ENCODE measurements around the gene GOPC. TPM values are rescaled to one million over a fixed set of nuclear protein-coding genes. Genes with fewer than 3 reads are reported as not detected.

The GOPC gene
- polyA plus RNA-seq, 1 donor from 2014 or later: 69.2 TPM

DNA sequence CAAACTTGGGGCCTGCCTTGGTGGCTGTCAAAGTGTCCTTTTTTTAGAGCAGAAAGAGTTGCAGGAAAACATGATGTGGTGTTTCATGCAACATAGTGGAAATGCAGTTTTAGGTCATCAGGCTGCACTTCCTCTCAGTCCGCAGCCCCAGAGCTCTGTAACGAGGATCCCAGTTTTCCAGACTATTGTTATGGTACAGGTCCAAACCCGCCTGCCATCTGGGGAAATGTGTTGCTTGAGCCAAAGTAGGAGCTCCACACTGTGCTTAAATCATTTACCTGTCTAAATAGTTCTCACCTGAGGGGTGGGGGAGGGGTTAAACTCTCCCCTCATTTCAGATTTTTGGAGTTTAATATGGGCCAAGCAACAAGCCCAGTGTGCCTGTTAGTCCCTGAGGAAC is 59.8 kb downstream of the GOPC start:
- Histone ChIP-seq H3K9me2 (ENCODE audit: insufficient read depth, low read length) (no peaks in the 10 kb centered on the region), H3K4me2 (ENCODE audit: low read length) (no peak overlapping the region), H3K79me2 (replicated peaks; ENCODE audit: insufficient read depth, low read length) (no peaks in the 10 kb centered on the region), H3K9me3 (ENCODE audit: low read length) (no peaks in the 10 kb centered on the region), H3K36me3 (ENCODE audit: insufficient read depth, low read length) (no peaks in the 10 kb centered on the region), H2AFZ (ENCODE audit: low read depth, low read length) (no peak overlapping the region), H4K20me1 (ENCODE audit: insufficient read depth) (no peaks in the 10 kb centered on the region), H3K27ac (ENCODE audit: low read length) (no peak overlapping the region), H3K9ac (ENCODE audit: low read length) (no peak overlapping the region), H3K27me3 (ENCODE audit: insufficient read depth, low read depth, low read length) (no peaks in the 10 kb centered on the region), H3K4me3 (ENCODE audit: low read length) (no peak overlapping the region), H3F3A (ENCODE audit: insufficient read depth, low read length, poor library complexity, severe bottlenecking) (no peaks in the 10 kb centered on the region)
- TF ChIP-seq, protein P1, sequence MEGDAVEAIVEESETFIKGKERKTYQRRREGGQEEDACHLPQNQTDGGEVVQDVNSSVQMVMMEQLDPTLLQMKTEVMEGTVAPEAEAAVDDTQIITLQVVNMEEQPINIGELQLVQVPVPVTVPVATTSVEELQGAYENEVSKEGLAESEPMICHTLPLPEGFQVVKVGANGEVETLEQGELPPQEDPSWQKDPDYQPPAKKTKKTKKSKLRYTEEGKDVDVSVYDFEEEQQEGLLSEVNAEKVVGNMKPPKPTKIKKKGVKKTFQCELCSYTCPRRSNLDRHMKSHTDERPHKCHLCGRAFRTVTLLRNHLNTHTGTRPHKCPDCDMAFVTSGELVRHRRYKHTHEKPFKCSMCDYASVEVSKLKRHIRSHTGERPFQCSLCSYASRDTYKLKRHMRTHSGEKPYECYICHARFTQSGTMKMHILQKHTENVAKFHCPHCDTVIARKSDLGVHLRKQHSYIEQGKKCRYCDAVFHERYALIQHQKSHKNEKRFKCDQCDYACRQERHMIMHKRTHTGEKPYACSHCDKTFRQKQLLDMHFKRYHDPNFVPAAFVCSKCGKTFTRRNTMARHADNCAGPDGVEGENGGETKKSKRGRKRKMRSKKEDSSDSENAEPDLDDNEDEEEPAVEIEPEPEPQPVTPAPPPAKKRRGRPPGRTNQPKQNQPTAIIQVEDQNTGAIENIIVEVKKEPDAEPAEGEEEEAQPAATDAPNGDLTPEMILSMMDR (IDR thresholded peaks at IDR 0.05; ENCODE audit: poor library complexity, severe bottlenecking): no peak
- TF ChIP-seq SMC3 (conservative IDR thresholded peaks at IDR 0.05; ENCODE audit: poor library complexity): no peak
- TF ChIP-seq, protein P2, sequence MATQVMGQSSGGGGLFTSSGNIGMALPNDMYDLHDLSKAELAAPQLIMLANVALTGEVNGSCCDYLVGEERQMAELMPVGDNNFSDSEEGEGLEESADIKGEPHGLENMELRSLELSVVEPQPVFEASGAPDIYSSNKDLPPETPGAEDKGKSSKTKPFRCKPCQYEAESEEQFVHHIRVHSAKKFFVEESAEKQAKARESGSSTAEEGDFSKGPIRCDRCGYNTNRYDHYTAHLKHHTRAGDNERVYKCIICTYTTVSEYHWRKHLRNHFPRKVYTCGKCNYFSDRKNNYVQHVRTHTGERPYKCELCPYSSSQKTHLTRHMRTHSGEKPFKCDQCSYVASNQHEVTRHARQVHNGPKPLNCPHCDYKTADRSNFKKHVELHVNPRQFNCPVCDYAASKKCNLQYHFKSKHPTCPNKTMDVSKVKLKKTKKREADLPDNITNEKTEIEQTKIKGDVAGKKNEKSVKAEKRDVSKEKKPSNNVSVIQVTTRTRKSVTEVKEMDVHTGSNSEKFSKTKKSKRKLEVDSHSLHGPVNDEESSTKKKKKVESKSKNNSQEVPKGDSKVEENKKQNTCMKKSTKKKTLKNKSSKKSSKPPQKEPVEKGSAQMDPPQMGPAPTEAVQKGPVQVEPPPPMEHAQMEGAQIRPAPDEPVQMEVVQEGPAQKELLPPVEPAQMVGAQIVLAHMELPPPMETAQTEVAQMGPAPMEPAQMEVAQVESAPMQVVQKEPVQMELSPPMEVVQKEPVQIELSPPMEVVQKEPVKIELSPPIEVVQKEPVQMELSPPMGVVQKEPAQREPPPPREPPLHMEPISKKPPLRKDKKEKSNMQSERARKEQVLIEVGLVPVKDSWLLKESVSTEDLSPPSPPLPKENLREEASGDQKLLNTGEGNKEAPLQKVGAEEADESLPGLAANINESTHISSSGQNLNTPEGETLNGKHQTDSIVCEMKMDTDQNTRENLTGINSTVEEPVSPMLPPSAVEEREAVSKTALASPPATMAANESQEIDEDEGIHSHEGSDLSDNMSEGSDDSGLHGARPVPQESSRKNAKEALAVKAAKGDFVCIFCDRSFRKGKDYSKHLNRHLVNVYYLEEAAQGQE (IDR thresholded peaks at IDR 0.05; ENCODE audit: borderline replicate concordance): no peak
- TF ChIP-seq EP300 (conservative IDR thresholded peaks at IDR 0.05; ENCODE audit: poor library complexity, severe bottlenecking): no peak
- no peak for TF ChIP-seq TAF1 (IDR thresholded peaks at IDR 0.05; ENCODE audit: low read depth)

DNA sequence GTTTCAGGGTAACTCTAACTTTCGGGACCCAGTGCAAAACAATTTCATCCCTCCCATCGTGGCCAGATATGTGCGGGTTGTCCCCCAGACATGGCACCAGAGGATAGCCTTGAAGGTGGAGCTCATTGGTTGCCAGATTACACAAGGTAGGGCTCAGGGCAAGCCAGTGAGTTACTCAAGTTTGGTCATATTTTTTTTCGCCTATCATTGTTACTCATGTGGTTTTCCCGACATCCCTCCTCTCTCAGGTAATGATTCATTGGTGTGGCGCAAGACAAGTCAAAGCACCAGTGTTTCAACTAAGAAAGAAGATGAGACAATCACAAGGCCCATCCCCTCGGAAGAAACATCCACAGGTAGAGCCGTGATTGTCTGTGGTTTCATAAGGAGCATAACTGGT is 61.6 kb downstream of the GOPC start:
- no peak overlapping the region for H3K27ac ChIP-seq (ENCODE audit: low read length)
- H3K36me3 ChIP-seq (ENCODE audit: insufficient read depth, low read length): no peaks in the 10 kb centered on the region
- no peak overlapping the region for H3K4me2 ChIP-seq (ENCODE audit: low read length)
- no peak overlapping the region for H2AFZ ChIP-seq (ENCODE audit: low read depth, low read length)
- H3K79me2 ChIP-seq (replicated peaks; ENCODE audit: insufficient read depth, low read length): no peaks in the 10 kb centered on the region
- H3K4me3 ChIP-seq (ENCODE audit: low read length): no peak overlapping the region
- no peaks in the 10 kb centered on the region for H3K9me2 ChIP-seq (ENCODE audit: insufficient read depth, low read length)
- no peaks in the 10 kb centered on the region for H3K27me3 ChIP-seq (ENCODE audit: insufficient read depth, low read depth, low read length)
- H3K9me3 ChIP-seq (ENCODE audit: low read length): no peaks in the 10 kb centered on the region
- no peak overlapping the region for H3K9ac ChIP-seq (ENCODE audit: low read length)
- H4K20me1 ChIP-seq (ENCODE audit: insufficient read depth): no peaks in the 10 kb centered on the region
- no peak for TF ChIP-seq POLR2AphosphoS5 (IDR thresholded peaks at IDR 0.05)
- TF ChIP-seq, protein P1 (IDR thresholded peaks at IDR 0.05; ENCODE audit: poor library complexity, severe bottlenecking): no peak
- no peak for TF ChIP-seq TAF1 (IDR thresholded peaks at IDR 0.05; ENCODE audit: low read depth)
- TF ChIP-seq, protein P2 (IDR thresholded peaks at IDR 0.05; ENCODE audit: borderline replicate concordance): no peak
- no peak for TF ChIP-seq SMC3 (conservative IDR thresholded peaks at IDR 0.05; ENCODE audit: poor library complexity)
- no peak for TF ChIP-seq EZH2 (IDR thresholded peaks at IDR 0.05; ENCODE audit: borderline replicate concordance, insufficient read depth, low read length, poor library complexity, severe bottlenecking)
- no peak for TF ChIP-seq RAD21 (conservative IDR thresholded peaks at IDR 0.05)
- no peak for TF ChIP-seq EP300 (conservative IDR thresholded peaks at IDR 0.05; ENCODE audit: poor library complexity, severe bottlenecking)
- TF ChIP-seq MXI1 (conservative IDR thresholded peaks at IDR 0.05; ENCODE audit: poor library complexity, severe bottlenecking): no peak
- no peaks in the 10 kb centered on the region for H3F3A ChIP-seq (ENCODE audit: insufficient read depth, low read length, poor library complexity, severe bottlenecking)
